ENCODE results near the gene PLCXD1.

GRCh38 chrX:319579-320125 lies 38.5 kb downstream of the PLCXD1 start:
- TF ChIP-seq CTCF (IDR thresholded peaks at IDR 0.05): no peak
- no peak for TF ChIP-seq POLR2A (IDR thresholded peaks at IDR 0.05)
